NCI-H1930 (cell line): ENCODE results near the gene NCKAP1.
"Not testable (repeated sequence)": the region's sequence is repeated elsewhere in the genome, so short reads cannot be mapped to it uniquely, and the experiment has no call there.

ENCODE experiments used
- DNase-seq, 2 experiments: peaks; one replicate each; lab custom pipeline; 2025; lab: John Stamatoyannopoulos, UW

The NCKAP1 gene

GRCh38 chr2:182876653-182877052 lies 161.6 kb downstream of the NCKAP1 start:
- not testable (repeated sequence) for DNase-seq

GRCh38 chr2:182870227-182870626 lies 168.0 kb downstream of the NCKAP1 start:
- DNase-seq, result peak; percentile 13 to 30

- no peak for DNase-seq
Observed at GRCh38 chr2:182868054-182868796, 170.0 kb downstream of the NCKAP1 start.

- DNase-seq, result no peak
Observed at GRCh38 chr2:182867426-182868053, 170.7 kb downstream of the NCKAP1 start.

GRCh38 chr2:182866461-182867406 lies 171.5 kb downstream of the NCKAP1 start, which contains the start of gene FRZB:
FRZB (minus strand) TSS chr2:182866637; CDS start chr2:182866552, 85 bp downstream.
- DNase-seq, result no peak

GRCh38 chr2:182866095-182866460 lies 172.2 kb downstream of the NCKAP1 start:
- DNase-seq, result no peak

GRCh38 chr2:182864949-182865570 lies 173.2 kb downstream of the NCKAP1 start:
- DNase-seq, result no peak

- DNase-seq, result no peak
Observed at GRCh38 chr2:182863642-182864041, 174.6 kb downstream of the NCKAP1 start.

GRCh38 chr2:182862091-182862490 lies 176.2 kb downstream of the NCKAP1 start:
- no peak for DNase-seq

GRCh38 chr2:182860858-182861257 lies 177.4 kb downstream of the NCKAP1 start:
- DNase-seq, result no peak
